Measurements from ENCODE around the gene FLT3.

FLT3 gene

GRCh38 chr13:27956576-27957300 is 143.6 kb downstream of the FLT3 start:
- no peak for DNase-seq

DNA sequence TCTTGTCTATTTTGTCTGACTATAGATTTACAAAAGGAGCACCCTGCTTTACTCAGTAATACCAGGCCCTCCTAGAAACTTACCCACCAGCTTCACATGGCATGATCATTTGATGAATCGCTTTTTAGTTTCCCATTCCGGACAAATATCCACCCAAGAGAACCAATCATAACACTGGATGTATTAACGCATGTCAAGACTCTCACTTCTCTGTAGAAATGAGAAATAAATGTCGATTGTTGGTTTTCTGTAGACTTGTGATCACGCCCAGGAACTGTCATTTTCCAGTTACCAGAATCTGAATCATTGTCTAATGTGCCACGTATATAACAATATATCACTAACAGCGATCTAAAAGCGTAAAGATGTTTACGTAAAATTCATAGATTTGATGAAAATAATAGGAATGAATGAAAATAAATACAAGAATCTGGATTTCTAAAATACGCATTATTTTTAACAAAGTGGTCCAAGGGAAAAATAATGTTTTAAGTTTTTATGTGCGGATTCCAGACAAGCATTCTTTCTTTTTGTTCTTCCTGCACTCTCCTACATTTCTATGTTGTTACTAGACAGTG is 145.3 kb downstream of the FLT3 start:
- DNase-seq = no peak

DNA sequence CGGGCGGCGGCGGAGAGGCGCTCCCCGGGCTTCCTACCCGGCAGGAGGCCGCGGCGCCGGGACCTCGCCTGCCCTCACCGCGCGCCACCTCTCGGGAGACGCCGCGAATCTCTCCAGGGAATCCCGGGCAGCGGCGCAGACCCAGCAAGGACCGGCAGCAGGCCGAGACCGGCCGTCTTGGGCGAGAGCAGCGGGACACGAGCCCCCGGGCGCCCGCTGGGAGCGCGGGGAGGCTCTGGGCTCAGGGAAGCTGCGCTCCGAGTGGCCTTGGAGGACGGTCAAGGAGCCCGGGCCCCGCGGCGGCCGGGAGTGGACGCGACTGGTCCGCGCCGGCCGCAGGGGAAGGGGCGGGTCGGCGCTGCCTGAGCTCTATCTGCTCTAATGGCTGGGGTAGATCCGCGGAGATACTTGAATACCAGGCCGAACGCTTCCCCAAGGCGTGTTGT is 145.9 kb downstream of the FLT3 start:
- DNase-seq = no peak

DNA sequence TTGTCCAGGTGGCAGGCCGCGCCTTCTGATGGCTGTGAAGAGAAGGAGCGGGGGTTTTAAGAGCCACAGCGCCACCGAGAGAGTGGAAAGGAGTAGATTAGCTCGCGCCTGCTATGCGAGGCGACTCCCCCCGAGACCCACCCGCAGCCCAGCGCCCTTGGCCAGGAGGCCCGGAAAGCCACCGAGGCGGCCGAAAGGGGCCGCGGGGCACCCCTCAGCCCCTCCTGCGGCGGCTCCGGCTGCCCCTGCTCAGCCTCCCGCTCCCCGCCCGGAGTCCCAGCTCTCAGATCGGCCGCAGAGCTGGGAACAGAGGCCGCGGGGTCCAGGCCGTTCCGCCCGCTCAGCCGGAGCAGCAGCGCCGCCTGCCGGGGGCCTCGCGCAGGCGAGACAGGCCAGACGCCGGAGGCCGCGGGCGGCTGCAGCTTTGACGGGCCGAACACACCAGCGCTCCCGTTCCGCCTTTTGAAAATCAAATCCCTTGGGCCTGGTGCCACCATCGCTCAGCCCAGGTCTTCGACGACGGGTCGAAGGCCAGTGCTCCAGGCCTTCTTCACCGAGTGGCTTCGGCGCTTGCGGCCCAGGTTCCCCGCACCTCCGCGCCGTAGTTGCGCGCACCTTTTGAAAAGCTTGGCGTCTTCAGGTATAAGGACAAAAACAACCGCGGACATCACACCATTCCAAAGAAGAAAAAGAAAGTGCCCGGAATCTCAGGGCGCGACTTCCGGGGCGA is 146.5 kb downstream of the FLT3 start:
- DNase-seq = peak; percentile 33 to 51

All from NCI-H187 (cell line).